ENCODE measurements around the gene SMPD3.

Gene SMPD3

DNA sequence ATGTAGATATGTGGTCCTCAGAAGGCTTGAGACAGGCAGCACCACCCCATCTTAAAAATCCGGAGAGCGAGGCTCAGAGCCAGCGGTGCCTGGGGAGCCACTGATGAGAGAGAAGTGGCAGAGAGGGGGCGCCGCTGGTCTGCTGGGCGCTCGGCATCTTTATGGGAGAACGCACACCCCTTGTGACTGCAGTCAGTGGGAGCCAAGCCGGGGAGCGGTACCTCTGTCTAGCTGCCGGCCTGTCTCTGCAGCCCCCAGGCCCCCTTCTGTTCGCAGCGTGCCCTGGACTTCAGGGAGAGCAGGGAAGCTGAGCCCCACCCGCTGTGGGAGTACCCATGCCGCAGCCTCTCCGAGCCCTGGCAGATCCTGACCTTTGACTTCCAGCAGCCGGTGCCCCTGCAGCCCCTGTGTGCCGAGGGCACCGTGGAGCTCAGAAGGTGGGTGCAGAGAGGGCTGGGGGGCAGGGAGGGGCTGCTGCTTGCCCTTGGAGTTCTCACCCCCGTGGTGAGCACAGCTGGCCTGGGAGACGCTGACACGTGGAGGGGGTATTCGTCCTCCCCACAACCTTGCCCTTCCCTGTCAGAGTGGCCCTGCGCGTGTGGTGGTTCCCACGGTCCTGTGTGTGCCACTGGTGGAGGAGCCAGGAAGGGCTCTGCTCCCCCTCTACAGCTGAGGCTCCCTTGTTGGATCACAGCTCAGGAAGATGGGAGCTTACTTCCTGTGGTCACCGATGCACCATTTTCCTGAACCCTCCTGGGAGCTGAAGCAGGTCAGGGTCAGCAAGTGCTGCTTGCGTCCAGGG lies 92.7 kb downstream of the SMPD3 start:
- DNase-seq (ENCODE audit: low spot score) = no peak

DNA sequence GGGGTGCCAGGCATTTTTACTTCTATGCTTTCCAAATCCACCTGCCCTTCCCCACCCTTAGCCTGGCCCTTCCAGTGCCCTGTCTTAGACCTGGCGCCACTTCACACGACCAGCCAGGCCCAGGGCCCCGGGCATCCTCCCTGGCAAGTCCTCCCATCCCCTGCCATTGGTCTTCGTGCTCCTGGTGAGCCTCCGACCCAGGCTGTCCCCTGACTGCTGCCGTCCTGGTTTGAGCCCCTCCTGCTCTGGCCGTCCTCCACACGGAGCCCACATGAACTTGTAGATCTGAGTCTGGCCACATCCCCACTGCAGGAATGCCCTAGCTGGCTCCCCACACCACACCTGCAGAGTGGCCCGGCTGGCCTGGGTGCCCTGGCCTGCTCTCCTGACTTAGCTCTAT lies 93.5 kb downstream of the SMPD3 start:
- DNase-seq (ENCODE audit: low spot score) = no peak

DNA sequence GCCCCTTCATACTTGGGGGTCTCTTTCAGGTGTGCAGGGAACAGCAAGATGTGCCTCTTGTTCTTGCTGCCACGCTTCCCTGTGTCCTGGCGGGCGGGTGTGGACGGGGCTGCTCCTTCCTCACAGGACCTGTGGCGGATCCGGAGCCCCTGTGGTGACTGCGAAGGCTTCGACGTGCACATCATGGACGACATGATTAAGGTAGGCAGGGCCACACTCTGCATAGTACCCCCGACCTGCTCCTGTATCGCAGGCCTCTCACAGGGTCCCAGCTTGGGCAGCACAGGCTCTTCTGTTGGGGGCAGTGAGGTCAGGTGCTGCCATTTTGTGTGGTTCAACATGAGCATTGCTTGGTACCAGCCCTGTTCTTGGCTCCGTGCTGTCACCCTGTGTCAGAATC lies 94.9 kb downstream of the SMPD3 start:
- DNase-seq (ENCODE audit: low spot score) = no peak

DNA sequence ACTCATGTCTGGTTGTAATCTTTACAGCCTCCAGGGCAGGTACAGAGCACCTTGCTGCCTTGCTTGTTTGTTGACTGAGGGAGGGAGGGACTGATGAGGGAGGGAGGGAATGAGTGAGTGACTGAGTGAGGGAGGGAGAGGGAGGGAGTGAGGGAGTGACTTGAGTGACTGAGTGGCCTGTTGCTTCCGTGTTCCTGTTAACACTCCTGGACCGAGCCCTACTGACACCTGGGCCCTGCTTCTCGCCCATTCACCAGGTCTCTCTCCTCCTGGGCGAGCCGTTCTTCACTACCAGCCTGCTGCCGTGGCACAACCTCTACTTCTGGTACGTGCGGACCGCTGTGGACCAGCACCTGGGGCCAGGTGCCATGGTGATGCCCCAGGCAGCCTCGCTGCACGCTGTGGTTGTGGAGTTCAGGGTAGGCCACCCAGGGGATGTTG lies 96.3 kb downstream of the SMPD3 start:
- no peak for DNase-seq (ENCODE audit: low spot score)

DNA sequence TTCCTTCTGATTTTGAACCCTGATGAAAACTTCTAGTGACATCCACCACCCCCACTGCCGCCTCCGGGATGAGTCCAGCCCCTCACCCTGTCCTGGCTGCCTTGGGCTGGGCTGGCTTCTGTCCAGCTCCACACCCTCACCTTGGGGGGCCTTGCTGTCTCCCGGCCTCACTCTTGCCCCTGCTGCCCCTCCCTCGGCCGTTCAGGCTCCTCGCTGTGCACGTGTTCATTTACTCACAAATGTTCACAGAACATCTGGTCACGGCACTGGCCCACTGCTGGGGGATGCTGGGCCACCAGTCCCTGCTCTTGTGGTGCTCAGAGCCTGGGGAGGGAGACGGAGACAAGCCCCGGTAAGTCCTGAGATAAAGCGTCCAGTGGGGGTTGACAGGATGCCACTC lies 96.8 kb downstream of the SMPD3 start:
- DNase-seq (ENCODE audit: low spot score) = no peak

DNA sequence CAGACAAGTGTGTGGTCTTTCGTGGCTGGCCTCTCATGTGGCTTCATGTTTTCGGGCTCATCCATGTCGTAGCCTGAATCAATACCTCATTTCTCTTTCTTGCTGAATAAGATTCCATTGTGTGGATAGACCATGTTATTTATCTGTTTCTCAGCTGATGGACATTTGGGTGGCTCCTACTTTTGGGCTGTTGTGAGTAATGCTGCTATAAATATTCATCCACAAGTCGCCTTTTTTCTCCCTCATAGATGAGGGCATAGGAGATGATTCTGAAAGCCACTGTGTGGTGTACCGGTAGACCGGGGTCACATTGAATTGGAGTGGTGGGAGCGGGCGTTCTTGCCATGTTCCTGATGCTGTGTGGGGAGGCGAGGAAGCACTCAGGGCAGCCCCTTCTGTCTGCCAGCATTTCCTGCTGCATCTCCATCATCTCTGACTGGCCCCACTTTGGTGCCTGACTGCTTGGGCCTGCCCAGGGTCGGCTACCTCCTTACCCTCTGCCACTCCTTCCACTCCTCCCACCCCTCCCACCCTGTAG lies 97.4 kb downstream of the SMPD3 start:
- DNase-seq (ENCODE audit: low spot score) = no peak

DNA sequence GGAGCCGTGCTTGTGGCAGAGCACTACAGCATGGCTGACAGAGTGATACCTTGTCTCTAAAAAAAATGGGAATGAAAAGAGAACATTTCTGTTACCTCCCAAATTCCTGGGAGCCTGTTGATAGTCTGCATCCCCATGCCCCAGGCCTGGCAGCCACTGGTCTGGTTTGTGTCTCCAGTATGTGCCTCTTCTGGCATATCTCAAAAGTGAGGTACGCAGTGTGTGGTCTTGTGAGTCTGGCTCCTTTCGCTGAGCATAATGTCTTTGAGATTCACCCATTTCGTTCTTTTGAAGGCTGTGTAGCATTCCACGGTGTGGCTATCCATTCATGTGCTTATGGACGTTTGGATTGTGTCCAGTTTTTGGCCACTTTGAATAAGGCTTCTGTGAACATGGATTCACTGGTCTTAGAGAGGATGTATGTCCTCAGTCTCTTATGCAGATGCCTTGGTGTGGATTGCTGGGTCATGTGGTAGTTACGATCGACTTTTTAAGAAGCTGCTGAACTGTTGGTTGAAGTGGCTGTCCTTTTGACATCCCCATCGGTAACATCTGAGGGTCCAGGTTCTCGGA lies 98.4 kb downstream of the SMPD3 start:
- no peak for DNase-seq (ENCODE audit: low spot score)

DNA sequence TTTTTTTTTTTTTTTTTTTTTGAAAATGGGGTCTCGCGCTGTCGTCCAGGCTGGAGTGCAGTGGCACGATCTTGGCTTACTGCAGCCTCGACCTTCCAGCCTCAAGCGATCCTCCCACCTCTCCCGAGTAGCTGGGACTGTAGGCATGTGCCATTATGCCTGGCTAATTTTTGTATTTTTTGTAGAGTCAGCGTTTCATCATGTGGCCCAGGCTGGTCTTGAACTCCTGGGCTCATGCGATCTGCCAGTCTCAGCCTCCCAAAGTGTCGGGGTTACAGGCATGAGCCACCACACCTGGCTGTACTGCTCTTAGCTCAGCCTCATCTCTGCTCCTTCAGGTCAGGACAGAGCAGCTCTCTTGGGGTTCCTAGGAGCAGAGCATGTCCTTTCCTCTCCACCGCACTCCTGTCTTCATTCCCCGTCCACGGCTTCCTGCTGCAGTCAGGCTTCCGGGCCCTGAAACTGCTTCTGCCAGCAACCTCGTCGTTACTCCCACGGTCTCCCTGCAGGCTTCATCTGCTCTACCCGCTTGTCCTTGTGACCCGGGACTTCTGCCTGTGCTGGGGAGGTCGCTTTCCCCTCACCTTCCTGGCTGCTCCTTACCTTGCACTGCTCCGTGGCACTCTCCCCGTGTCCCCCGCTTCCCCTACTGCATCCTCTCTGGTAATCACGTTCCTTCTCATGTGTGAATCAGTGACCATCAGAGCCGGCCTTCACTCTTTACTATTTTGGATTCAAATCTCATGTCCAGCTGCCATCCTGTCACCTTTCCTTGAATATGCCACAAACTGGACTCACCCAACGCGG lies 99.5 kb downstream of the SMPD3 start:
- no peak for DNase-seq (ENCODE audit: low spot score)

DNA sequence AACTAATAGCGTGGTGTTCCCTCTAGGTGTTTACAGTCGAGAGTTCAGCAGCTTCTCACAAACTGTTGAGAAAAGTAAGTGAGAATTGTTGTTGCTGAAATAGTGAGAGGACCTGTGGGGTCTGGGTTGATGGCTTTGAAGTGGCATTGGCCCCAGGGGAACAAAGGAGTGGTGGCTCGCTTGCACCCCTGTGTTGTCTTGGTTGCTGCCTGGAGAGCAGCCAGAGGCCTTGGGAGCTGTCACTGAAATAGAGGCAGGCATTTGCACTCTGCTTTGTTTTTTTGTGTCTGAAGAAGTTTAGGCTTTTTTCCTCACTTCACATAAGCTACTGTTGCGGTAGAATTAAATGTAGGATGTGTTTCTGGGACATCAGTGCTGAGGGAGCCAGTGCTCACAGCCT lies 100.7 kb downstream of the SMPD3 start:
- no peak for DNase-seq (ENCODE audit: low spot score)

DNA sequence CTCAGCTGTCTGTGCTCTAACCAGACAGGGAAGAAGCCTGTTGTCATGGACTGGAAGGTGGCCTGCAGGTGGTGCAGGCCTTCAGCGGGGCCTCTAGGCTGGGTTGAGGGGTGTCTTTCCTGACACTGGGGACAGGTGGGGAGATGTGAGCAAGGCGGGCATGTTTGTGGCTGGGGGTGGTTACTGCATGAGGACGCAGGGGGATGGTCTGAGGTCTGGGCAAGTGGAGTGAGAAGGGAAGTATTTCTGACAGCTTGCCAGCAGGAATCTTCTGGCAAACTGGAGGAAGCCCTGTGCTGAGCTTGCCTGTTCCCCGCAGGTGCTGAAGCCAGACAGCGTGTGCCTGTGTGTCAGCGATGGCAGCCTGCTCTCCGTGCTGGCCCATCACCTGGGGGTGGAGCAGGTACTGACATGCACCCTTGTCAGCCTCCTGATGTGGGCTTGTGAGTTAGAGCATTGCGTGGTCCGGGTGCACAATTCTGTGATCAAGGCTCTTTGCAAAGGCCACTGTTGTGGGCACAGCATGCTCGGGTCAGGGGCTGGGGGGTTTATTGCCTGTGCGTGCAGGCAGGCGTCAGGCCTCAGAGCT lies 101.3 kb downstream of the SMPD3 start:
- DNase-seq (ENCODE audit: low spot score) = no peak

DNA sequence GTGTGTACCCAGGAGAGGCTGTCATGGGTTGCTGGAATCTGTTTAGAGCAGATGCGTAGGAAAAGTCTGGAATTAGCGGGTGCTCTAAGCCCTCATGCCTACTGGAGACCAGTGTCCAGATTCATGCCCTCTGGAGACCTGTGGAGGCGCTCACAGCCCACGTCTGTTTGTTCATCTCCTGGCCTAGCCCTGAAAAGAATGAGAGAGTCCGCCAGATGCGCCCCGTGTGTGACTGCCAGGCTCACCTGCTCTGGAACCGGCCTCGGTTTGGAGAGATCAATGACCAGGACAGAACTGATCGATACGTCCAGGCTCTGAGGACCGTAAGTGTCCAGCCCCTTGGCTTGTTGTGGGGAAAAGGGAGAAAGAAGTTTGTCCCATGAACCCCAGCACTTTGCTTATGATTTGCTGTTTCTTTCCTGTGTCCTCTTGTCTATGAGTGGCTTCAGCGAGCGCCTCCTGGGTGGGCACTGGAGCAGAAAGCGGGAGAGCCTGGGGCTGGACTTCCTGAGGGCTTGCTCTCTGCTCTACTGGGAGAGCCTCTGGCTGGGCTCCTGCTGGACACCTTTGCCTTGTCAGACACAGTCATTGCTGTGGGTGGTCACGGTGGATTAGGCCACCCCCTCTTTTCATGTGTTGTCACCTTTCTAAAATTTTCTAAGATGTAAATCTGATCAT lies 102.2 kb downstream of the SMPD3 start:
- DNase-seq (ENCODE audit: low spot score) = no peak

DNA sequence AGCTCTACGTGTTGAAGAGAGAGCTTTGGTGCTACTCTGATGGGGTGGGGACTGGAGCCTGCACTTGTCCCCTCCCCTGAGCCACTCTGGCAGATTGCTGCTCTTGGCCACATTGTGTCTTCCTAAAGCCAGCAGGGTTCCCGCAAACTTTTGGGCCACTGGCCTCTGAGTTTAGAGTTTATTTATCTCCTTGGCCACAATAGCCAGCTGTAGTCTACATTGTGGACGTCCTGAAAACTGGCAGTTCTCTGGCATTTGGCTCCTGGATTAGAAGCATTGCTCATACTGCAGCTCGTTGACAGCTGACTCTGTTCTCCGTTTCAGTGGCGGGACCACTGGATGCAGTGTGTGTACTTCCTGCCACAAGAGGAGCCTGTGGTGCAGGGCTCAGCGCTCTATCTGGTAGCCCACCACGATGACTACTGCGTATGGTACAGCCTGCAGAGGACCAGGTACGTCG lies 102.9 kb downstream of the SMPD3 start:
- no peak for DNase-seq (ENCODE audit: low spot score)

DNA sequence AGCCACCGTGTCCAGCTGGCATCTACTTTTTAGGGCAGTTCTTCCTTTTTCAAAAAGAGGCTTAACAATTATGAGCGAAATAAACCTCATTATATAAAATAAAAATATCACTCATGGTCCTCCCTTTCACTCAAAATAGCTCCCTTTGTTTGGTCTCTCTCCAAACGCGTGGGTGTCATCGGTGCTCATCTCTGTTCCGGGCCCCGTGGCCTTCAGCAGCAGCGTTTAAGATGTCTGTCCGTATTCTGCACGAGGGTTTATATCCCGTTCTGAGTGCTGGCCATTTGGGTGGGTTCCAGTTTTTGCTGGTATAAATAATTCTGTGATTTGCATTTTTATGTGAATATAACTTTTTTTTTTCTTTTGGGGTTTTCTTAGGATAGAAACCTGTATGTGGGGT lies 104.1 kb downstream of the SMPD3 start:
- no peak for DNase-seq (ENCODE audit: low spot score)

DNA sequence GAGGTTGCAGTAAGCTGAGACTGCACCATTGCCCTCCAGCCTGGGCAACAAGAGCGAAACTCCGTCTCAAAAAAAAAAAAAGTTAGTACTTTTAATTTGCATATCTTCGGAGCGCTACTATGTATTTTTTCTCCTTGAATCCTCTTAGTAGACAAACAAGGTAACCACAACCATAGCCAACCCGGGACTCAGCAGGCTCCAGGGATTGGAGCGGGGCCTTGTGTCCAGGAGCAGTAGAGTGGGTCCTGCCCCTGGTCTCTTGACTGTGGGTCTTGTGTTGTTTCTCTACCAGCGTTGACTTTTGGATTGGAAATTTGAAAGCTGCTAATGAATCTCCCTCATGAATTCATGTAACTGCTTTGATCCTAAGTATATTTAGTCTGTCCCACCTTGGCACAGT lies 105.2 kb downstream of the SMPD3 start:
- no peak for DNase-seq (ENCODE audit: low spot score)

DNA sequence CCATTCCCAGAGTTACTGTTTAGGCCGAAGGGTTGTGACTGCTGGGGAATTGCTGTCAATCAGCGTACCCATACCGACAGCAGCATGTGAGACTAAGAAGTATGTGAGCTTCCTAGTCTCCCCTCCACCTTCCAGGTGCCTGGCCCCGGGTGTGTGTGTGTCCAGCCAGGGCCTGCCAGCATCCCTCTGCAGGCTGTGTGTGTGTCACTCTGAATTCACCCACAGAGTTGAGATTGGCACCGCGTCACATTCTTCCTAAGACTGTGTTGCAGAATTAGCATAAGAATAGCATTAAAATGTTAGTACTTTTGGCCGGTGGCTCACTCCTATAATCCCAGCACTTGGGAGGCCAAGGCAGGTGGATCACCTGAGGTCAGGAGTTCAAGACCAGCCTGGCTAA lies 105.7 kb downstream of the SMPD3 start:
- DNase-seq (ENCODE audit: low spot score) = no peak

DNA sequence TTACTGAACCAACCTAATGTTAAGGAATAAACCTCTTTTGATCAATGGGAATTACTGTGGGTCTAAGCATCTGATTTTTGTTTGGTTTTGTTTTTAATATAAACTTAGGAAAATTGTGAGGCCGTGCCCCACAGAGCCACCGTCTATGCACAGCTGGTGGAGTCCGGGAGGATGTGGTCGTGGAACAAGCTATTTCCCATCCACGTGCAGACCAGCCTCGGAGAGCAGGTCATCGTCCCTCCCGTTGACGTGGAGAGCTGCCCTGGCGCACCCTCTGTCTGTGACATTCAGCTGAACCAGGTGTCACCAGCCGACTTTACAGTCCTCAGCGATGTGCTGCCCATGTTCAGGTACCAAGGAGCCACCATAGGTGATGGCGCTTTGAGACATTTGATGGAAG lies 109.1 kb downstream of the SMPD3 start:
- DNase-seq (ENCODE audit: low spot score) = no peak

DNA sequence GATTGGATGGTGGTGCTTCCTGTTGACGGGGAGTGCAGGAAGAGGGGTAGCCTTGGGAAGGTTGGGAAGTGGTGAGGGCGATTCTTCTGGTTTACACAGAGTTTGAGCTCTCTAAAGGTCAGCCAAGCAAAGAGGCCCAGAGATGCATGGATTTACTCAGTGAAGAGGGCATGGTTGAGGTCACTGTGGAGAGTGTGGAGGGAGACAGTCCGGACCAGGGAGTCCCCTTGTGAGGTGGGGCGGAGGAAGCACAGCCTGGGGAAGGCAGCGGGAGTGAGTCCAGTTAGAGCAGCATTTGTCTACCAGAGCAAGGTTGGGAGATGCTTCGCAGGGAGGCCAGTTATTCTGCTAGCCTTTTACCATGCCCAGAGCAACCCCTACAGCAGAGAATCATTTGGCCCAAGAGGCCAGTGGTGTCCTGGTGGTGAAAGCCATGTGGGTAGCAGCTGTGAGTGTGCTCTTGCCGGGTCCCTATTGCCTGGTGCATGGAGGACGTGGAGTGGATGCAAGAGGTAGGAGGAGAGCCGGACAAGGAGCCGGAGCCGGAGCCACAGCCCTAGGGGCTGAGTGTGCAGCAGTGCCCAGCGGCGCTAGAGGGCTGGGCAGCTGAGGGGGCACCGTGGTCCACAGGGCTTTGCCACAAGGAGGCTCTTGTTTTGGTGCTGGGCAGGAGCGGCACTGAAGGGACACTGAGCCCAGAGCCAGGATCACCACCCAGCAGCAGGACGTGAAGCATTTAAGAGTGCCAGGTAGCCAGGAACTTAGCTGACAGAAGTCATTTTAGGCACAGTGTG lies 109.8 kb downstream of the SMPD3 start:
- no peak for DNase-seq (ENCODE audit: low spot score)

DNA sequence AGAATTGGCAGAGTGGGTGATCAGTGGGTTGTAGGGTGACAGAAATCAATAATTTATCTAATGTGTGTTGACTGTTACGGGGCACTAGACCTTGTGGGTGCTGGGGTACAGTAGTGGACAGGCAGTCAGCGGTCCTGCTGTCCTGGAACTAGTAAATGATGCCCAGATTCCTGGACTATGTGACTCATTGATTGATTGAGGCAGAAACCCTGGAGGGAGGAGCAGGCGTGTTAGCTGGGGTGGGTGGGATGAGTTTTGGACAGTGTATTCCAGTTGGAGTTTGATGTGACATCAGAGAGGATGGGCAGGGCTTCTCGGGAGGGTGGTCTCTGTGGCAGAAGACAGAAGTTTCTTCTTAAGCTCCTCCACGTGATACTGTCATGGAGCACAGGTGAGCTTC lies 113.1 kb downstream of the SMPD3 start:
- no peak for DNase-seq (ENCODE audit: low spot score)

DNA sequence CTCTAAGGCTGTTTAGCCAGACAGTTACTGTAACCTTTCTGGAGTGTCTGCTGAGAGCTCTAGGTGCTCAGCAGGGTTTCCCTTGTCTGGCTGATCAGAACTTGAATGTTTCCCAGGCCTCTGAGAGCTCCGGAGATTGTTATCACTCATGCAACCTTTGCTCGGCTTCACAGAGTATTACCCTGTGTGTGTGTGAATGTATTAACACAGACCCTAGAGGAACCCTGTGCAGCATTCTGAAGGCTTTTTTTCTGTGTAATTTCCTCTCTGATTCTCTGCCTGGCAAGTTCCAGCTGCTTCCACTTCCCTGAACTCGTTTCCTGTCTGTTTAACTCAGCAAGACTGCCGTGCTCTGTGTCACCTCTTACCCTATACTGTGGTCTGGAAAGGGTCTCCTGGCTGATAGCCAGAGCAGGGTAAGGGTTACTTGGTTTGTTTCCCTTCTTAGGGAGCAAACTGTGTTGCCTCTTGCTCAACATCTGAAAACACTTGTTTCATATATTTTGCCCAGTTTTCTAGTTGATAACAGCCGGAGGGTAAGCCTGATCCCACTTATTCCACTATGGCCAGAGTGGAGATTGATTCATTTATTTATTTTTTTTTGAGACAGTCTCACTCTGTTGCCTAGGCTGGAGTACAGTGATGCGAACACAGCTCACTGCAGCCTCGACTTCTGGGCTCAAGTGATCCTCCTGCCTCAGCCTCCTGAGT lies 115.7 kb downstream of the SMPD3 start:
- DNase-seq (ENCODE audit: low spot score) = no peak

DNA sequence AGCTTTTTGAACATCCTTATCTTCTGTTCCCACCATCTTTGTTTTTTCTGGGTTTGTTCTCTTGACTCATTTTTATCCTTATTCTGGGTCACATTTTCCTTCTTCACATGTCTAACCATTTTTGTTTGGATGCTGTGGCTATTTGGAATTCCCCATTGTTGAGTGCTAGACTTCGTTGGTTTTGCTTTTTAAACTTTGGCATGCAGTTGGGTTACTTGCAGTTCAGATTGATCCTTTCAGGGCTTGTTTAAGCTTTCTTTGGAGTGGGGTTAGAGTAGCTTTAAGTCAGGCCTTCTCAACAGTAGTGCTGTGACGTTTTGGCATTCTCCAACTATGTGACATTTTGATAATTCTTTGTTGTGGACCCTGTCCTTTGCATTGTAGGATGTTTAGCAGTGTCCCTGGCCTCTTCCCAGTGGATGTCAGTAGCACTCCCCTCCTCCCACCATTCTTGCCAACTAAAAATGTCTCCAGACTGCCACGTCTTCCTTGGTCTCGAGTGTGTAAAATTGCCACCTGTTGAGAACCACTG lies 116.4 kb downstream of the SMPD3 start:
- peak; percentile 40 for DNase-seq (ENCODE audit: low spot score)

All from hepatic stellate cell (primary cell).